HG03139 (cell line): ENCODE measurements around the gene PEX7.
"Not testable (repeated sequence)": the region's sequence is repeated elsewhere in the genome, so short reads cannot be mapped to it uniquely, and the experiment has no call there.

Source experiments
- ATAC-seq: cut with Tn5 transposase; IDR thresholded peaks from one replicate; pipeline ENCODE4 v1.9.1; 2021; ENCODE audit not compliant: unreplicated experiment

The PEX7 gene

GRCh38 chr6:136893187-136893586 lies 70.8 kb downstream of the PEX7 start:
- ATAC-seq: no peak

GRCh38 chr6:136895901-136896300 lies 73.5 kb downstream of the PEX7 start:
- ATAC-seq: no peak

DNA sequence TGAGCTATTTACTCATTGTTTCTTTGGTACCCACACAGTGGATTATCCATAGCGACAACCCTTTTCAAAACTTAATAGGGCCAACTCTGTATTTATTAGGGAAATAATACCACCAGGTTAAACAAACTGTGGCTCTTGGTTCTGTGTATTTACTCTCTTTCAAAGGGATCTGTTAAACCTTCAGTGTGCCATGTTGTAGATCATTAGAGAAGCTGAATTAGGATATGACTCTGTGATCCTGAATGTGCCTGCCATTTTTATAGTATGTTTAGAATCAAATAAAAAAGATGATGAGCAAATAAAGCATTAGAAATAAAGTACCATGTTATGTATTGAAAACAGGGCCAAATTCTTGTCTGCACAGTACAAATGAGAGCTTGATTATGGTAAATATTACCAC lies 74.7 kb downstream of the PEX7 start:
- ATAC-seq: no peak

DNA sequence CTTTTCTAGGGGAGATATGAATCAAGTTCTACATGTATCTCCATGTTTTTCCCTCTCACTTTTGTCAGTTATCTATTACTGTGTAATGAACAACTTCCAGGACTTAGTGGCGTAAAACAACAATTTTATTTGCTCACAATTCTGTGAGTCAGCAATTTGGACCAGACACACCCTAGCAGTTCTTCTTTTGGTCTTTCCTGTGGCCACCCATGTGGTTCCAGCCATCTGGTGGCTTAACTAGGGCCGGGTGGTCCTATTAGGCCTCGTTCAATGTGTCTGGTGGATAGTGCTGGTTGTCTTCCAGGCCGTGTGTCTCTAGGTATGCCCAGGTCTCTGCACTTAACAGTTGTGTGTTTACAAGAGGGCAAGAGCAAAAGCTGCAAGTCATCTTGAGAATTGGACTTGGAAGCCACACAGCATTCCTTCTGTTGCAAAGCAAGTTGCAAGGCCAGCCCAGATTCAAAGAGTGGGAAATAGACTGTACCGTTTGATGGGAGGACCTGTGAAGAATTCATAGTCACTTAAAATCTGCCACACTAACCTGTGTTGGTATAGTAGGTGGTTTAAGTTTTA lies 78.9 kb downstream of the PEX7 start:
- no peak for ATAC-seq

DNA sequence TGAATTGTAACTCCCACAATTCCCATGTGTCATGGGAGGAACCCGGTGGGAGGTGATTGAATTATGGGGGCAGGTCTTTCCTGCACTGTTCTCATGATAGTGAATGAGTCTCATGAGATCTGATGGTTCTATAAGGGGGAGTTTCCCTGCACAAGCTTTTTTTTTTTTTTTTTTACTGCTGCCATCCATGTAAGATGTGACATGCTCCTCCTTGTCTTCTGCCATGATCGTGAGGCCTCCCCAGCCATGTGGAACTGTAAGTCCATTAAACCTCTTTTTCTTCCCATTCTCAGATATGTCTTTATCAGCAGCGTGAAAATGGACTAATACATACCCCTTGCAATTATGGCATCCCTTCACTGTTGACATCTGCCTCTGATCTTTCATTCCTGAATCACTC lies 82.1 kb downstream of the PEX7 start:
- ATAC-seq: not testable (repeated sequence)

DNA sequence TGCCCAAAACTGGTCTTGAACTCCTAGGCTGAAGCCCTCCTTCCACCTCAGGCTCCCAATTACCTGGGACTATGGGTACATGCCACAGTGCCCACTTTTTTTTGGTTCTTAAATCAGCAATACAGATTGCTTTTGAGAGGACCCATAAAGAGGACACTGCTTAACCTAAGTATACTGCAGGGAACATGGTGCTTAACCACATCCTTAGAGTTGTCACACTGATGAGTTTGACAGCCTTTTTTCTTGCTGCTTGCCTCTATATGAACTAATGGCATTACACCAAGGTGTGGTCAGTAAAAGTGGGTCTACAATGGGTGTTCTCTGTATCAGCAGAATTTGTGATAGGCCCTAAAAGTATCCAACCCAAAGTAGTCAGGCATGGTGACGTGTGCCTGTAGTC lies 92.6 kb downstream of the PEX7 start:
- no peak for ATAC-seq

- ATAC-seq: no peak
These were observed 96.3 kb downstream of the PEX7 start for GRCh38 chr6:136918706-136919105.

- ATAC-seq: no peak
These were observed 97.8 kb downstream of the PEX7 start for GRCh38 chr6:136920216-136920615.

GRCh38 chr6:136920671-136921380 lies 98.4 kb downstream of the PEX7 start:
- no peak for ATAC-seq

DNA sequence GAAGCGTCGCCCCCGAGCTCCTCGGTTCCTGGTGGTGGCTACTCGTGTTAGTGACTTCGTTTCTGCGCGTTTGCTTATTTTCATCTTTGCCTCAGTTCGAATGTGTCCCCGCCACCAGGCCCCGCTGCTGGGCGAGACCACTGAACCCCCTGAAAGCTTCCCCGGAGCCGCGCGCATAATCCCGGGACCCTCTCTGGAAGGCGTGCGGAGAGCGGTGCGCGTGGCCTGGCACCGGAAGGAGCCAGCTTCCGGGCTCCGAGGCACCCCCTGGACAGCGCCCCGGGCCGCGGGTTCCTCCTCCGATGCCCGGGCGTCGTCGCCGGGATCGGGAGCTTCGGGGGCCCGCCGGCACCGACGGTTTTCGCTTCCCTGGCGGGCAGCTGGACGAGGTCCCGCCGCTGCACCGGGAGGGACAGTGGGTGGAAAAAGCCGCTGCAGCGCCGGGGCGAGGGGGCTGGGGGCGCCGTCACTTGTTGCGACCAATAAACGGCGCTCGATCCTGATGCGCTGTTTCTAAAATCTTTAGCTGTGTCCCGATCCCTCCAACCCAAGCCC lies 99.1 kb downstream of the PEX7 start:
- ATAC-seq: no peak

DNA sequence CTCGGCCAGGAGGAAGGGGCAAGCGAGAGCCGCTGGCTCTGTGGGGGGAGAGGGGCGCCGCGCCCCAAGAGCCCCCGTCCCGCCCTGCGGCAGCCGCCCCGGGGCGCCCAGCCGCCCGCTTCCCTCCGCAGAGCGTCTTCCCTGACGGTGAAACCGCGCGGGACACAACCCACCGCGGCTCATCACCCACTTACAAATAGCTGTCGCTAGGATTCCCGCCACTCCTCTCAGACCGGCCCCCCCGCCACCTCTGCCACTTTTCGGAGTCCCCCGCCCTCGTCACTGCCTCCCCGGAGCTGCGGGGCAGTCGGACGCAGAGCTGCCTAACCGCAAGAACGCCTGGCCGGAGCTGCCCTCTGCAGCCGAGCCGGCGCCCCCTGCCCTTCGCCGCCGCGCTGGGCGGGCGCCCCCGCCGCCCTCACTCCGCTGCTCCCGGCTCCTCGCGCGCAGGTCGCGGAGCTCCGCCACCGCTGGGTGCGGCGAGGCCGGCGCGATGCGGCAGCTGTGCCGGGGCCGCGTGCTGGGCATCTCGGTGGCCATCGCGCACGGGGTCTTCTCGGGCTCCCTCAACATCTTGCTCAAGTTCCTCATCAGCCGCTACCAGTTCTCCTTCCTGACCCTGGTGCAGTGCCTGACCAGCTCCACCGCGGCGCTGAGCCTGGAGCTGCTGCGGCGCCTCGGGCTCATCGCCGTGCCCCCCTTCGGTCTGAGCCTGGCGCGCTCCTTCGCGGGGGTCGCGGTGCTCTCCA lies 99.7 kb downstream of the PEX7 start, which contains the start of gene SLC35D3:
TSS of gene SLC35D3 (plus strand) at position 366 of the 749 bp plus-strand sequence. CDS start at position 494, 128 bp downstream.
- ATAC-seq: no peak

GRCh38 chr6:136922685-136923006 lies 100.3 kb downstream of the PEX7 start:
- no peak for ATAC-seq

GRCh38 chr6:136923116-136923953 lies 100.9 kb downstream of the PEX7 start:
- ATAC-seq: no peak

DNA sequence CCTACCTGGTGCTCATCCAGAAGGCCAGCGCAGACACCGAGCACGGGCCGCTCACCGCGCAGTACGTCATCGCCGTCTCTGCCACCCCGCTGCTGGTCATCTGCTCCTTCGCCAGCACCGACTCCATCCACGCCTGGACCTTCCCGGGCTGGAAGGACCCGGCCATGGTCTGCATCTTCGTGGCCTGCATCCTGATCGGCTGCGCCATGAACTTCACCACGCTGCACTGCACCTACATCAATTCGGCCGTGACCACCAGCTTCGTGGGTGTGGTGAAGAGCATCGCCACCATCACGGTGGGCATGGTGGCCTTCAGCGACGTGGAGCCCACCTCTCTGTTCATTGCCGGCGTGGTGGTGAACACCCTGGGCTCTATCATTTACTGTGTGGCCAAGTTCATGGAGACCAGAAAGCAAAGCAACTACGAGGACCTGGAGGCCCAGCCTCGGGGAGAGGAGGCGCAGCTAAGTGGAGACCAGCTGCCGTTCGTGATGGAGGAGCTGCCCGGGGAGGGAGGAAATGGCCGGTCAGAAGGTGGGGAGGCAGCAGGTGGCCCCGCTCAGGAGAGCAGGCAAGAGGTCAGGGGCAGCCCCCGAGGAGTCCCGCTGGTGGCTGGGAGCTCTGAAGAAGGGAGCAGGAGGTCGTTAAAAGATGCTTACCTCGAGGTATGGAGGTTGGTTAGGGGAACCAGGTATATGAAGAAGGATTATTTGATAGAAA lies 101.7 kb downstream of the PEX7 start:
- ATAC-seq: no peak

DNA sequence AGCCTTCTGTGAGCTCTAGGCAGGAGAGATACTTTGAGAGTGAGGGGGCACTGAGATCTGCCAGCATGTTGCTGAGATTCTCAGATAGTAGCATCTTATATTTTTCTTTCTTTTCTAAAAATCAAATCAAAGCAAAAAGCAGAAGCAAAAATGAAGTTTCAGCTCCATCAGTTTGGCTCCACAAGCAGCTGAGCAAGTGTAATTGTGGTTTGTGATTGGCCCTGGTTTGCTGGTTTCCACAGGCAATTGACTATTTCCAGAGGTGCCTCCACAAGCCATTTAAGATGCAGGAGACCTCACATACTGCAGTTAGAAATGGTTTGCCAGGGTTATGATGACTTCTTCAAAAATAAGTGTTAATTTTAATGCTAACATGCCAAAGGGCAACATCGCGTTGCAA lies 104.0 kb downstream of the PEX7 start:
- ATAC-seq: no peak

DNA sequence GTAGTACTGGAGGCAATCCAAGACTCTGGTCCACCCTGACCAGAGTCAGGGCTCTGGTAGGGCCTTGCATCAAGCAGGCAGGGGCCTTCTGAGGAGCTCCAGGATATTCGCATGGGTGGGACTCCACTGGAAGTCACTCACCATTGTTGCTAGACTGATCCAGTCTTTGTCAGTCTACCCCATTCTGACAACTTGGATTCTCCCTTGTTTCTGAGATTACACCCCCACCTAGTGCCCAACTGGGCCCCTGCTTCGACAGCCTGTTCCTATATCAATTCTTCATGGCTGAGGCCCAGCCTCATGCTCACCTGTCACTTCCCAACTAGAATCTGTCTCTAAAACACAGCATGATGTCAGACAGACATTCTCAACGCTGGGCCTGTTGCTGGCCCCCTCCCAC lies 104.9 kb downstream of the PEX7 start:
- ATAC-seq: no peak

- no peak for ATAC-seq
These were observed 108.1 kb downstream of the PEX7 start for GRCh38 chr6:136930528-136930927.

- no peak for ATAC-seq
These were observed 110.2 kb downstream of the PEX7 start for GRCh38 chr6:136932599-136932998.

- no peak for ATAC-seq
These were observed 122.7 kb downstream of the PEX7 start for GRCh38 chr6:136945072-136945471.

GRCh38 chr6:136945711-136946121 lies 123.3 kb downstream of the PEX7 start:
- ATAC-seq: no peak
